ENCODE data around the gene GPD1L. TPM values are rescaled to one million over a fixed set of nuclear protein-coding genes. Genes with fewer than 3 reads are reported as not detected.
"Not testable (repeated sequence)": the region's sequence is repeated elsewhere in the genome, so short reads cannot be mapped to it uniquely, and the experiment has no call there.

The GPD1L gene
- total RNA-seq, 4 donors from 2014 or later, result 54.8 to 114 (median 107) TPM

DNA sequence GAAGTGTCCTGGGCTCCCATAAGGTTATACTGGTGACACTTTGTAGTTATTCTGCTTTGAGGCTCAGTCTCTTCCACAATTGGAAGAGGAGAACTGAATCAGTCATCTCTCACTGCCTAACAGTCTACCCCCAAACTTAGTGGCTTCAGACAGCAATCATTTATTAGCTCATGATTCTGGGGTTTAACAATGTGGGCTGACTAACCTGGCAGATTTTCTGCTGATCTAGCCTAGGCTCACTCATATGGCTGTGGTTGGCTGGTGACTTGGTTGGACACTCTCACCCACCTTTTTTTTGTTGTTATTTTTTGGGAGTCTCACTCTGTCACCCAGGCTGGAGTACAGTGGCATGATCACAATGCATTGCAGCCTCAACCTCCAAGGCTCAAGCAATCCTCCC, 7.1 kb downstream of the GPD1L start:
- TF ChIP-seq, protein P1, sequence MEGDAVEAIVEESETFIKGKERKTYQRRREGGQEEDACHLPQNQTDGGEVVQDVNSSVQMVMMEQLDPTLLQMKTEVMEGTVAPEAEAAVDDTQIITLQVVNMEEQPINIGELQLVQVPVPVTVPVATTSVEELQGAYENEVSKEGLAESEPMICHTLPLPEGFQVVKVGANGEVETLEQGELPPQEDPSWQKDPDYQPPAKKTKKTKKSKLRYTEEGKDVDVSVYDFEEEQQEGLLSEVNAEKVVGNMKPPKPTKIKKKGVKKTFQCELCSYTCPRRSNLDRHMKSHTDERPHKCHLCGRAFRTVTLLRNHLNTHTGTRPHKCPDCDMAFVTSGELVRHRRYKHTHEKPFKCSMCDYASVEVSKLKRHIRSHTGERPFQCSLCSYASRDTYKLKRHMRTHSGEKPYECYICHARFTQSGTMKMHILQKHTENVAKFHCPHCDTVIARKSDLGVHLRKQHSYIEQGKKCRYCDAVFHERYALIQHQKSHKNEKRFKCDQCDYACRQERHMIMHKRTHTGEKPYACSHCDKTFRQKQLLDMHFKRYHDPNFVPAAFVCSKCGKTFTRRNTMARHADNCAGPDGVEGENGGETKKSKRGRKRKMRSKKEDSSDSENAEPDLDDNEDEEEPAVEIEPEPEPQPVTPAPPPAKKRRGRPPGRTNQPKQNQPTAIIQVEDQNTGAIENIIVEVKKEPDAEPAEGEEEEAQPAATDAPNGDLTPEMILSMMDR (IDR thresholded peaks at IDR 0.05), result no peak
- DNase-seq (ENCODE audit: low spot score), result no peak
- ATAC-seq (ENCODE audit: low FRiP score), result no peak

DNA sequence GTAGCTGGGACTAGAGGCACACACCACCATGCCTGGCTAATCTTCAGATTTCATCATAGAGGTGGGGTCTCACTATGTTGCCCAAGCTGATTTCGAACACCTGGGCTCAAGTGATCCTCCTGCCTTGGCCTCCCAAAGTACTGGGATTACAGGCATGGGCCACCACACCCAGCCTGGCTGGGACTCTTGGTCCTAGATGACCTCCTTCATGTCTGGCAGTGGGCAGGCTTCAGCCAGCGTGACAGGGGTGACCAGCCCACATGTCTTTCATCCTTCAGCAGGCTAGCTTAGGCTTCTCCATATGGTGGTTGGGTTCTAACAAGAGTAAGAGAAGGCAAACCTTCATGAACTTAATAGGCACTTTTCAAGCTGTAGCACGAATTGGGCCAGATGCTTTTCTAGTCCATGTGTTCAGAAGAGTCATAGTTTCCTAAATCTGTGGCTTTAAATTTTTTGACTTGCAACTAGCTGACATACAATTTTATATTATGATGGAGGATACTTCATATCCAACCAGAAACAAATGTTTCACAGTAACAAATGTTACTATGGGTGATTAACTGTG, 7.6 kb downstream of the GPD1L start:
- TF ChIP-seq, protein P1 (IDR thresholded peaks at IDR 0.05), result no peak
- ATAC-seq (ENCODE audit: low FRiP score), result no peak

GRCh38 chr3:32114546-32115386, 8.3 kb downstream of the GPD1L start:
- ATAC-seq (ENCODE audit: low FRiP score); DNase-seq (ENCODE audit: low spot score): not testable (repeated sequence)

More for the DNA sequence above, 7.6 kb downstream of the GPD1L start:
- DNase-seq (ENCODE audit: low spot score), result no peak

GRCh38 chr3:32117320-32117719, 10.9 kb downstream of the GPD1L start:
- no peak for DNase-seq (ENCODE audit: low spot score)
- TF ChIP-seq, protein P1 (IDR thresholded peaks at IDR 0.05), result no peak
- no peak for ATAC-seq (ENCODE audit: low FRiP score)

DNA sequence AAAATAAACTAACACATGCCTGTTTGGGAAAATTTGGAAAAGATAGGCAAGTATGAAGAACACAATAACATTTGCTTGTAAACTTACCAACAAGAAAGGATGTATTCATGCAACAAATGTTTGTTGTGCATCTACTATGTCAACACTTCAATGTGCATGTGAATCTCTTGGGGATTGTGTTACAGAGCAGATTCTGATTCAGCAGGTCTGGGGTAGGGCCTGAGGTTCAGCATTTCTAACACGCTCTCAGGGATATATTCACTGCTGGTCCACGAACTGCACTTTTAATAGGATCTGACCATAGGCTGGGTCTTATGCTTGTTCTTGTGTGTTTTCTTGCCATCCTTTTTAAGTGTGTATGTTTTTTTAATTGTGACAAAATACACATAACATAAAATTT, 11.8 kb downstream of the GPD1L start:
- ATAC-seq (ENCODE audit: low FRiP score) (no peak), DNase-seq (ENCODE audit: low spot score) (no peak)
- TF ChIP-seq, protein P1 (IDR thresholded peaks at IDR 0.05), result no peak

DNA sequence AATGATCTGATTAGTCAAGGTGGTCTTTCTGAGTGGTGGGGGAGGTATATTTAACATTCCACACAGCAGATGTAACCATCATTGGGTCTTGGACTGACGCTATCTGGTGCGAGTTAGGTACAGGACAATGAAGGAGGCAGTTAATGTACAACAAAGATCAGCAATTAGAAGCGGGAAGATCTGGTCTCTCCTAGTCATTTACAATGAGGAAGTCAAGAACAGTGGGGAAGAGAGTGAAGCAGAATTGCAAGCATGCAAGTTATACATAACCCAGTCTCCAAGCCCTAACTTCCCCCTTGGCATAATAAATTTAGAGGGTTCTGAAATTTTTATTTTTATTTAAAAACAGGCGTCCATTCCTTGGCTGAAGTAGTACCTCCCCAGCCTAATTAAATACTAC, 14.1 kb downstream of the GPD1L start:
- TF ChIP-seq, protein P1 (IDR thresholded peaks at IDR 0.05), result no peak
- DNase-seq (ENCODE audit: low spot score), result no peak
- ATAC-seq (ENCODE audit: low FRiP score), result no peak

GRCh38 chr3:32121137-32121536, 14.7 kb downstream of the GPD1L start:
- DNase-seq (ENCODE audit: low spot score) (no peak), ATAC-seq (ENCODE audit: low FRiP score) (no peak)
- TF ChIP-seq, protein P1 (IDR thresholded peaks at IDR 0.05), result no peak

All from omental fat pad (tissue), 4 donors.